ENCODE data around the gene TEX36.

TEX36 gene

GRCh38 chr10:125711110-125711750 is 28.3 kb upstream of the TEX36 start:
- H3K4me3 ChIP-seq (ENCODE audit: low read length) = no peak overlapping the region
- no peak for DNase-seq (ENCODE audit: low read depth)
- TF ChIP-seq CTCF (conservative IDR thresholded peaks at IDR 0.05; ENCODE audit: low read length) = no peak

GRCh38 chr10:125709553-125710474 is 26.9 kb upstream of the TEX36 start:
- H3K4me3 ChIP-seq (ENCODE audit: low read length) = no peak overlapping the region
- no peak for TF ChIP-seq CTCF (conservative IDR thresholded peaks at IDR 0.05; ENCODE audit: low read length)
- peak; percentile 8 for DNase-seq (ENCODE audit: low read depth)

DNA sequence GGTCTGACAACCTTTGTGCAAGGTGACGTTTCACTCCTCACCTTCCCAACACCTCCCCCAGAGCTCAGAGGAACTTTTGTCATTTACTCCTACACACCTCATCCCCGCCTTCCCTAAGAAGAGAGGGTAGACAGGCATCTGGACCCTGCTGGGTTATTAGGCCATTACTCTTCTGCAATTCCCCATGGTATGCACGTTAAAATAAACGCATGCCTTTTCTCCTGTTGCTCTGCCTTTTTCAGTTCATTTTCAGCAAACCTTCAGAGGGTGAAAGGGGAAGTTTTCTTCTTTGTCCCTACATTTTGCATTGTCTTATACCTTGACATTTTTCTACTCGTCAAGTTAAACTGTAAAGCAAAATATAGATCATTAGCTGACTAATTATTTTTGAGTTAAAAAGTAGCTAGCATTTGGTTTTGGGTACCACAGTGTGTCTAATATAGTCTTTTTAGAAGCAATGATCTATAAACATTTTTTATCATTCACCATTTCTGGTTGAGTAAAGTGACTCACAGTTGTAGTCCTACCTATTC is 26.1 kb upstream of the TEX36 start:
- no peak for DNase-seq (ENCODE audit: low read depth)
- H3K4me3 ChIP-seq (ENCODE audit: low read length) = no peak overlapping the region
- no peak for TF ChIP-seq CTCF (conservative IDR thresholded peaks at IDR 0.05; ENCODE audit: low read length)

GRCh38 chr10:125707541-125708468 is 24.8 kb upstream of the TEX36 start:
- no peak for TF ChIP-seq CTCF (conservative IDR thresholded peaks at IDR 0.05; ENCODE audit: low read length)
- DNase-seq (ENCODE audit: low read depth) = peak; percentile 6
- no peak overlapping the region for H3K4me3 ChIP-seq (ENCODE audit: low read length)

DNA sequence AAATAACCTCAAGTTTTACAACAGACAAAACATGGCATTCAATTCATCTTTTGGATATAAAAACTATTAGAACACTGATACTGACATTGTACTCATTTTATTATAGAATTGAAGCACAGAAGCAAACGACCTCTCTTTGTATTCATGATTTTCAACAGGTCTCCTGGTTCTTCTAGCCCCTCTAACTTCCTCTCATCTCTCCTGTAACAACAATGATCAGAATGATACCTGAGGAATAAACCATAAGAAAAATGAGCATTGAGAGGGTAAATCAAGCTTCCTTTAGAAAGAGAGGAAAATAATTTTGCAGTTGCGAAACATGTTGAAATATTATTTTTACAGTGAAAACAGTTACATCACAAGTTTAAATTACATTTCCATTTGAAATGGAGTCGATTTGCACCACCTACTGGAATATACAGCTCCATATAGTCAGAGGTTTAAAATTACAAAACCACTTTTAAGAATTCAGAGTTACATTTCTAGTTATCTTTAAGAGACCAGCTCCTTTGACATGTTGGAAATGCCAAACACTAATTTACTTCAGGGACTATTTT is 17.5 kb upstream of the TEX36 start:
- DNase-seq (ENCODE audit: low read depth) = peak; percentile 49
- TF ChIP-seq CTCF (conservative IDR thresholded peaks at IDR 0.05; ENCODE audit: low read length) = peak; percentile 57

DNA sequence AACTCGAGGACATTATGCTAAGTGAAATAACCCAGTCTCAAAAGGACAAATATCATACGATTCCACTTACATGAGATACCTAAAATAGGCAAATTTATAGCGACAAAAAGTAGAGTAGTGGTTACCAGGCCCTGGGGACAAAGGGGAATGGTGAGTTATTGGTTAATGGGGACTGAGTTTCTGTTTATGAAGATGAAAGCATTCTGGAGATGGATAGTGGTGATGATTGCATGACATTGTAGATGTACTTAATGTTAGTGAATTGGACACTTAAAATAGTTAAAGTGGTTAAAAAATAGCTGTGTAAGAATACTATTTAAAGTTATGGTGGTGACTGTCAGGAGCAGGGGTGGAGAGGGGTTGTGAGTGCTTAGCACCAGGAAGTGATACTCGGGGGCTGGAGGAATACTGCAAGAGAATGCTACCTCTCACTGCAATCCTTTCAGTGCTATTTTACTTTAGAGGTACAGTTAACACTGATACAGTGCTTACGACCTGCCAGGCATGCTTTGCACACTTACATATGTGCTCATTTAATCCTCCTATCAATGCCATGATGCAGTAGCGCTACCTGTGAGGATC is 16.7 kb upstream of the TEX36 start:
- no peak overlapping the region for H3K4me3 ChIP-seq (ENCODE audit: low read length)
- no peak for DNase-seq (ENCODE audit: low read depth)
- no peak for TF ChIP-seq CTCF (conservative IDR thresholded peaks at IDR 0.05; ENCODE audit: low read length)

More for the DNA sequence above, 17.5 kb upstream of the TEX36 start:
- H3K4me3 ChIP-seq (ENCODE audit: low read length) = no peak overlapping the region
